ENCODE data around the gene SHISA2. TPM values are rescaled to one million over a fixed set of nuclear protein-coding genes. Genes with fewer than 3 reads are reported as not detected.

The SHISA2 gene
- total RNA-seq, 1 donor from 2014 or later, result 89.5 TPM

DNA sequence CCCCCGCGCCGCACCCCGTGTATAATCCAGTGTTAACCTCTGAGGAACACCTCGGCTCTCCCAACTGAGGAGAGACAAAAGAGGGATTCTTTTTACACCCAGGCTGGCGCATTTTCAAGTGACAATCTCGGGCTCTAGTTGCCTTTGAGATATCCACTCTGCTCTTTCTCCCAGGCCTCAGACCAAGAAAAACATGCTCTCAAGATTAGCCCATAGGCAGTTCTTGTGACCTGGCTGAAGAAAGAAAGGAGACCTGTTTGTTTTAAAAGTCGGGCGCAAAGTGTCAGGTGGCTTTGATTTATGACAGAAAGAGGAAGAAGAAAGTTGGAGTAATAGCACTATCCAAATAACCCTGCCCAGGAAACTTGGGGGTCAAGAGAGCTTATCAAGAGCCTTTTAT is 27.3 kb downstream of the SHISA2 start:
- no peaks in the 10 kb centered on the region for H3K27me3 ChIP-seq (ENCODE audit: control insufficient read depth, insufficient read depth, low read length)
- TF ChIP-seq, protein P1, sequence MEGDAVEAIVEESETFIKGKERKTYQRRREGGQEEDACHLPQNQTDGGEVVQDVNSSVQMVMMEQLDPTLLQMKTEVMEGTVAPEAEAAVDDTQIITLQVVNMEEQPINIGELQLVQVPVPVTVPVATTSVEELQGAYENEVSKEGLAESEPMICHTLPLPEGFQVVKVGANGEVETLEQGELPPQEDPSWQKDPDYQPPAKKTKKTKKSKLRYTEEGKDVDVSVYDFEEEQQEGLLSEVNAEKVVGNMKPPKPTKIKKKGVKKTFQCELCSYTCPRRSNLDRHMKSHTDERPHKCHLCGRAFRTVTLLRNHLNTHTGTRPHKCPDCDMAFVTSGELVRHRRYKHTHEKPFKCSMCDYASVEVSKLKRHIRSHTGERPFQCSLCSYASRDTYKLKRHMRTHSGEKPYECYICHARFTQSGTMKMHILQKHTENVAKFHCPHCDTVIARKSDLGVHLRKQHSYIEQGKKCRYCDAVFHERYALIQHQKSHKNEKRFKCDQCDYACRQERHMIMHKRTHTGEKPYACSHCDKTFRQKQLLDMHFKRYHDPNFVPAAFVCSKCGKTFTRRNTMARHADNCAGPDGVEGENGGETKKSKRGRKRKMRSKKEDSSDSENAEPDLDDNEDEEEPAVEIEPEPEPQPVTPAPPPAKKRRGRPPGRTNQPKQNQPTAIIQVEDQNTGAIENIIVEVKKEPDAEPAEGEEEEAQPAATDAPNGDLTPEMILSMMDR (IDR thresholded peaks at IDR 0.05; ENCODE audit: insufficient read depth, low read length, poor library complexity, severe bottlenecking), result no peak
- no peak for DNase-seq (ENCODE audit: low read depth)
- H3K4me3 ChIP-seq (ENCODE audit: low read depth, low read length), result no peak overlapping the region
- no peaks in the 10 kb centered on the region for H3K36me3 ChIP-seq (ENCODE audit: control insufficient read depth, insufficient read depth, low read length)

GRCh38 chr13:26022538-26023292 is 29.1 kb downstream of the SHISA2 start:
- TF ChIP-seq, protein P1 (IDR thresholded peaks at IDR 0.05; ENCODE audit: insufficient read depth, low read length, poor library complexity, severe bottlenecking), result no peak
- H3K36me3 ChIP-seq (ENCODE audit: control insufficient read depth, insufficient read depth, low read length), result no peaks in the 10 kb centered on the region
- DNase-seq (ENCODE audit: low read depth), result peak; percentile 86
- no peak overlapping the region for H3K4me3 ChIP-seq (ENCODE audit: low read depth, low read length)
- no peaks in the 10 kb centered on the region for H3K27me3 ChIP-seq (ENCODE audit: control insufficient read depth, insufficient read depth, low read length)

DNA sequence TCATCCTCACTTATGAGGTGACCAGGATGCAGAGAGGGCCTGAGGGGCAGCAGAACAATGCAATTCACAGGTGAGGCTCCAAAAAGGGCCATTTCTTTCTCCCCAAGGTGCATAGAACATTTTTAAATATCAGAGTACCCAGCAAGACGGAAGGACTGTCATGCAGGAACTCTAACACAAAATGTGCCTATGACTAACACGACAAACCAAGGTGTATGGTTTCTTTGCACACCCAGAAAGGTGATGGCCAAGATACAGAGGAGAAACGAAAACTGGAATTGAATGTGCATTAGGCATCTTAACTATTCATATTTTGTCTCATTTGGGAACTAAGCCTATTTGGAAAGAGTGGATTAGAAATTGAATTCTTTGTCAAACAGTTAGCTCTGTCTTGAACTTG is 29.9 kb downstream of the SHISA2 start:
- Histone ChIP-seq H3K36me3 (ENCODE audit: control insufficient read depth, insufficient read depth, low read length) (no peaks in the 10 kb centered on the region), H3K4me3 (ENCODE audit: low read depth, low read length) (no peak overlapping the region), H3K27me3 (ENCODE audit: control insufficient read depth, insufficient read depth, low read length) (no peaks in the 10 kb centered on the region)
- TF ChIP-seq, protein P1 (IDR thresholded peaks at IDR 0.05; ENCODE audit: insufficient read depth, low read length, poor library complexity, severe bottlenecking), result no peak
- no peak for DNase-seq (ENCODE audit: low read depth)

GRCh38 chr13:26021516-26021915 is 30.3 kb downstream of the SHISA2 start:
- TF ChIP-seq, protein P1 (IDR thresholded peaks at IDR 0.05; ENCODE audit: insufficient read depth, low read length, poor library complexity, severe bottlenecking), result no peak
- Histone ChIP-seq H3K36me3 (ENCODE audit: control insufficient read depth, insufficient read depth, low read length) (no peaks in the 10 kb centered on the region), H3K4me3 (ENCODE audit: low read depth, low read length) (no peak overlapping the region), H3K27me3 (ENCODE audit: control insufficient read depth, insufficient read depth, low read length) (no peaks in the 10 kb centered on the region)
- DNase-seq (ENCODE audit: low read depth), result peak; percentile 51

- TF ChIP-seq, protein P1 (IDR thresholded peaks at IDR 0.05; ENCODE audit: insufficient read depth, low read length, poor library complexity, severe bottlenecking), result no peak
- Histone ChIP-seq H3K36me3 (ENCODE audit: control insufficient read depth, insufficient read depth, low read length) (no peaks in the 10 kb centered on the region), H3K27me3 (ENCODE audit: control insufficient read depth, insufficient read depth, low read length) (no peaks in the 10 kb centered on the region), H3K4me3 (ENCODE audit: low read depth, low read length) (no peak overlapping the region)
- DNase-seq (ENCODE audit: low read depth), result no peak
Measured at GRCh38 chr13:26020891-26021290, 30.9 kb downstream of the SHISA2 start.

Data from kidney epithelial cell (primary cell).